IMR-90 (cell line): Measurements from ENCODE around the gene ARHGAP12. TPM values are rescaled to one million over a fixed set of nuclear protein-coding genes. Genes with fewer than 3 reads are reported as not detected.

Experiments
- ATAC-seq: fragments of 200-7000 bp; cut with Tn5 transposase; 2 replicates; pipeline ENCODE4 v1.9.1; 2020; ENCODE audit warnings: low read depth, mild to moderate bottlenecking, moderate library complexity
- BruUV-seq: library from RNA; stranded (reverse); fragments of 400-500 nt; replicated peaks from 2 replicates; lab custom pipeline; 2021; lab: Mats Ljungman, UMichigan
- CTCF ChIA-PET: fragments of 300-600 bp; formaldehyde crosslinking; extraction: SDS; loops from one replicate; lab custom pipeline; 2021; ENCODE audit warnings: antibody characterized with exemption; lab: Yijun Ruan, JAX
- POLR2A ChIA-PET: fragments of 300-600 bp; sonication (Branson Sonifier 250); formaldehyde crosslinking; loops from one replicate; lab custom pipeline; 2022; ENCODE audit warnings: antibody characterized with exemption; ENCODE audit not compliant: unreplicated experiment; lab: Charles Lee
- DNase-seq: peaks from one replicate; pipeline ENCODE4 v3.0.0; 2013
- H2AFZ ChIP-seq: replicated peaks from 2 replicates; pipeline ENCODE3; 2013; ENCODE audit warnings: low read length, mild to moderate bottlenecking; ENCODE audit not compliant: poor library complexity
- H2AK5ac ChIP-seq: 2 replicates; pipeline ENCODE4 v1.6.1; 2013; ENCODE audit warnings: low read depth, low read length, inconsistent platforms
- H2AK9ac ChIP-seq: replicated peaks from 2 replicates; pipeline ENCODE3; 2013; ENCODE audit warnings: mild to moderate bottlenecking, low read depth, low read length, moderate library complexity; ENCODE audit not compliant: poor library complexity
- H2BK120ac ChIP-seq: 2 replicates; pipeline ENCODE4 v1.6.1; 2013; ENCODE audit warnings: low read depth, low read length, inconsistent platforms
- H2BK15ac ChIP-seq: 3 replicates; pipeline ENCODE4 v1.6.1; 2013; ENCODE audit warnings: low read depth, low read length, inconsistent platforms
- H2BK20ac ChIP-seq: 2 replicates; pipeline ENCODE4 v1.6.1; 2013; ENCODE audit warnings: low read depth, mild to moderate bottlenecking, inconsistent platforms, low read length, moderate library complexity
- H2BK5ac ChIP-seq: 2 replicates; pipeline ENCODE4 v1.6.1; 2013; ENCODE audit warnings: mild to moderate bottlenecking, low read depth, low read length, inconsistent platforms; ENCODE audit not compliant: poor library complexity, severe bottlenecking
- H3K14ac ChIP-seq: replicated peaks from 2 replicates; pipeline ENCODE4 v1.6.1; 2013; ENCODE audit warnings: low read depth, low read length, inconsistent platforms
- H3K18ac ChIP-seq: 2 replicates; pipeline ENCODE4 v1.6.1; 2013; ENCODE audit warnings: low read depth, low read length, control low read depth
- H3K23ac ChIP-seq: 2 replicates; pipeline ENCODE4 v1.6.1; 2013; ENCODE audit warnings: low read depth, low read length, inconsistent platforms
- H3K27ac ChIP-seq: 2 replicates; pipeline ENCODE4 v1.5.1; 2013; ENCODE audit warnings: mild to moderate bottlenecking, control low read depth, low read length; ENCODE audit not compliant: insufficient read depth
- H3K27me3 ChIP-seq: 2 replicates; pipeline ENCODE4 v1.6.1; 2013; ENCODE audit warnings: low read length; ENCODE audit not compliant: control insufficient read depth, insufficient read depth
- H3K36me3 ChIP-seq: 2 replicates; pipeline ENCODE4 v1.6.1; 2013; ENCODE audit warnings: low read length, mixed read lengths; ENCODE audit not compliant: control insufficient read depth, insufficient read depth
- H3K4ac ChIP-seq: 2 replicates; pipeline ENCODE4 v1.6.1; 2013; ENCODE audit warnings: low read depth, low read length, inconsistent platforms
- H3K4me1 ChIP-seq: 2 replicates; pipeline ENCODE4 v1.6.1; 2013; ENCODE audit warnings: low read length, mixed read lengths; ENCODE audit not compliant: control insufficient read depth, insufficient read depth
- H3K4me2 ChIP-seq: 2 replicates; pipeline ENCODE4 v1.6.1; 2013; ENCODE audit warnings: low read depth, mild to moderate bottlenecking, control low read depth, low read length, moderate library complexity
- H3K4me3 ChIP-seq: 2 replicates; pipeline ENCODE4 v1.5.1; 2013; ENCODE audit warnings: low read depth, mild to moderate bottlenecking, control low read depth, low read length, moderate library complexity; ENCODE audit not compliant: insufficient read depth
- H3K56ac ChIP-seq: 2 replicates; pipeline ENCODE4 v1.6.1; 2013; ENCODE audit warnings: low read length, inconsistent platforms; ENCODE audit not compliant: insufficient read depth; ENCODE audit errors: extremely low read depth
- H3K79me1 ChIP-seq, 2 experiments: 2 replicates each; pipeline ENCODE4 v1.6.1; 2013; ENCODE audit warnings: low read length in 2 of 2, inconsistent platforms in 1 of 2, low read depth in 1 of 2
- H3K9ac ChIP-seq: 2 replicates; pipeline ENCODE4 v1.6.1; 2013; ENCODE audit warnings: low read depth, low read length, control low read depth
- H3K9me1 ChIP-seq: 2 replicates; pipeline ENCODE4 v1.6.1; 2013; ENCODE audit warnings: low read length, inconsistent platforms; ENCODE audit not compliant: insufficient read depth
- H3K9me3 ChIP-seq: 2 replicates; pipeline ENCODE4 v1.6.1; 2013; ENCODE audit warnings: low read length; ENCODE audit not compliant: control insufficient read depth, insufficient read depth
- H4K20me1 ChIP-seq: 2 replicates; pipeline ENCODE4 v1.6.1; 2013; ENCODE audit warnings: low read length, inconsistent platforms; ENCODE audit not compliant: insufficient read depth
- H4K5ac ChIP-seq: 2 replicates; pipeline ENCODE4 v1.6.1; 2013; ENCODE audit warnings: mild to moderate bottlenecking, low read depth, low read length, control low read depth
- H4K8ac ChIP-seq, 2 experiments: 2 replicates each; pipeline ENCODE4 v1.6.1; 2013; ENCODE audit warnings: low read depth in 2 of 2, low read length in 2 of 2, control low read depth in 1 of 2, inconsistent platforms in 1 of 2
- H4K91ac ChIP-seq: 2 replicates; pipeline ENCODE4 v1.6.1; 2013; ENCODE audit warnings: low read depth, low read length, inconsistent platforms; ENCODE audit not compliant: insufficient read depth
- BHLHE40 ChIP-seq: fragments of 150-350 bp; IDR thresholded peaks from 2 replicates; pipeline ENCODE4 v1.6.1; 2016; ENCODE audit warnings: mild to moderate bottlenecking, low read depth, low read length
- CEBPB ChIP-seq: IDR thresholded peaks from 2 replicates; pipeline ENCODE4 v1.6.1; 2012; ENCODE audit warnings: low read depth, low read length, improper control_type of control experiment
- MAZ ChIP-seq: IDR thresholded peaks from 2 replicates; pipeline ENCODE4 v1.6.1; 2012; ENCODE audit warnings: low read depth, mild to moderate bottlenecking, low read length, improper control_type of control experiment, moderate library complexity, borderline replicate concordance
- MXI1 ChIP-seq: IDR thresholded peaks from 2 replicates; pipeline ENCODE4 v1.6.1; 2012; ENCODE audit warnings: low read depth, mild to moderate bottlenecking, low read length, moderate library complexity, borderline replicate concordance
- RFX5 ChIP-seq: IDR thresholded peaks from 2 replicates; pipeline ENCODE4 v1.8.0; 2012; ENCODE audit warnings: low read depth, mild to moderate bottlenecking, low read length, moderate library complexity
- WGBS, 2 experiments: methylation state at CpG; one replicate each; pipeline versions ENCODE4 v1.1.5 to v1.1.7; 2013; ENCODE audit warnings: missing lambda C conversion rate in 2 of 2; ENCODE audit not compliant: insufficient read length in 1 of 2; ENCODE audit errors: extremely low coverage in 2 of 2; 5-methylcytosine and 5-hydroxymethylcytosine counted together
- dilution Hi-C: fragments of 300-500 bp; cut with HindIII; formaldehyde crosslinking; loops from one replicate; pipeline ENCODE4 v1.14.3; 2018; ENCODE audit warnings: low sequenced_read_pairs; ENCODE audit not compliant: unreplicated experiment
- in situ Hi-C: fragments of 300-500 bp; cut with MboI; formaldehyde crosslinking; loops from 3 replicates; pipeline ENCODE4 v1.14.3; 2019; ENCODE audit warnings: low sequenced_read_pairs, inconsistent platforms, mixed read lengths
- intact Hi-C: fragments of 100-400 bp; cut with micrococcal nuclease; formaldehyde crosslinking; loops from 2 replicates; pipeline ENCODE4 v1.10.0; 2022
- polyA plus RNA-seq, 3 experiments: library from polyadenylated mRNA; depleted of rRNA; stranded (reverse); fragments of >200 nt; gene quantifications; 2 replicates each; pipeline ENCODE4 v1.2.3, GENCODE V29; 2012; ENCODE audit warnings: low replicate concordance in 1 of 3
- total RNA-seq: library from RNA; depleted of rRNA; stranded (reverse); fragments of >200 nt; gene quantifications from 2 replicates; pipeline ENCODE4 v1.2.3, GENCODE V29; 2012

Gene ARHGAP12
- total and polyA plus RNA-seq, 2 of the 4 experiments (the other 2 are of a cell fraction) = 9.0 to 28.5 TPM

DNA sequence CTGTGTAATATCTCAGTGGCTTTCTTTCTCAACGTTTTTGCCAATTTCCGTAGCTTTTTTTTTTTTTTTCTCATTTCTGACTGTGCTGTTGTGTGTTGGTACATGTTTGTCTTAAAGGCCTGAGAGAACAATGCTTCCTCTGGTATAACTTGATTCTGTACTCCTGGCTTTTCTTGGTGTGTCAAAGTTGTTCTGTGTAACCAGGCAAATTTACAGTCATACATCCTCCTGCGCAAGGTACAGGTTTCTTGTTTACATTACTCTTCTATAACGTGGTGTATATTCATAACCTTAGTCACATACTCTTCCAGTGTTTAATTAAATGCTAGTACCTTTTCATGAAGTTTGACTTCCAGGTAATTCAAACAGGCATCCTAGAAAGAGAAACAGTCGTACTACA is 8.3 kb upstream of the ARHGAP12 start:
- ChIA-PET CTCF (interaction anchor here (0.6 to 1.1 kb wide), 2 partner anchors 75 to 284 kb away, joined by 3 to 6 read pairs; no protein-coding TSS in a partner anchor), POLR2A (no interaction called here)
- DNase-seq (no peak), ATAC-seq (no peak)
- Histone ChIP-seq H2BK20ac (no peak overlapping the region), H3K9ac (no peak overlapping the region), H2AK5ac (no peak overlapping the region), H3K18ac (no peak overlapping the region), H4K8ac (no peak overlapping the region), H3K4me3 (no peak overlapping the region), H3K56ac (no peak overlapping the region), H3K27me3 (no peaks in the 10 kb centered on the region), H3K27ac (no peak overlapping the region), H4K5ac (no peak overlapping the region), H3K4me1 (peaks cover 5% of the 10 kb centered on the region; the same call in 1 of the 2 replicates), H3K36me3 (no peaks in the 10 kb centered on the region), H4K91ac (no peak overlapping the region), H3K4me2 (no peak overlapping the region), H3K14ac (no peak overlapping the region), H3K9me1 (peaks cover 3% of the 10 kb centered on the region; the same call in 1 of the 2 replicates), H3K4ac (no peak overlapping the region), H2AK9ac (no peak overlapping the region), H3K9me3 (no peaks in the 10 kb centered on the region), H3K79me1 (no peaks in the 10 kb centered on the region), H4K20me1 (no peaks in the 10 kb centered on the region), H2BK5ac (no peak overlapping the region), H3K23ac (no peak overlapping the region), H2AFZ (no peak overlapping the region), H2BK15ac (no peak overlapping the region), H2BK120ac (no peak overlapping the region)
- whole genome bisulfite sequencing, 2 experiments = no CpG with 5 or more reads among the region's 5 CpGs
- intact Hi-C loops = no loop called here
- TF ChIP-seq BHLHE40 = no peak
- no peak for TF ChIP-seq RFX5
- TF ChIP-seq MAZ = no peak
- no peak for TF ChIP-seq MXI1
- TF ChIP-seq CEBPB = no peak
- no TSS peak for BruUV-seq
- in situ Hi-C loops = no loop called here
- dilution Hi-C loops = no loop called here
